Activated naive CD4-positive, alpha-beta T cell treated with anti-CD3 and anti-CD28 coated beads for 36 hours (primary cell): ENCODE data around the gene CGN. TPM values are rescaled to one million over a fixed set of nuclear protein-coding genes. Genes with fewer than 3 reads are reported as not detected.

Experiments
- CTCF ChIA-PET: fragments of 350-600 bp; sonication (Branson Sonifier 250); formaldehyde crosslinking; loops from one replicate; lab custom pipeline; 2021; ENCODE audit warnings: antibody characterized with exemption; lab: Charles Lee
- DNase-seq: peaks from one replicate; pipeline ENCODE4 v3.0.0-alpha.2; 2020
- H3K27ac Mint-ChIP-seq: one replicate; pipeline ENCODE4 v1.8.0; 2021; ENCODE audit warnings: mild to moderate bottlenecking, mixed read lengths
- H3K27me3 Mint-ChIP-seq: one replicate; pipeline ENCODE4 v1.8.0; 2021; ENCODE audit warnings: low read depth, mixed read lengths
- H3K36me3 Mint-ChIP-seq: one replicate; pipeline ENCODE4 v1.8.0; 2021; ENCODE audit warnings: low read depth, mixed read lengths
- H3K4me1 Mint-ChIP-seq: one replicate; pipeline ENCODE4 v1.8.0; 2021; ENCODE audit warnings: low read depth, mixed read lengths
- H3K4me3 Mint-ChIP-seq: one replicate; pipeline ENCODE4 v1.8.0; 2021; ENCODE audit warnings: mild to moderate bottlenecking, moderate library complexity, mixed read lengths
- H3K9me3 Mint-ChIP-seq: one replicate; pipeline ENCODE4 v1.8.0; 2021; ENCODE audit warnings: mixed read lengths
- intact Hi-C: fragments of 100-400 bp; cut with micrococcal nuclease; formaldehyde crosslinking; loops from one replicate; pipeline ENCODE4 v1.15.1; 2023
- total RNA-seq, 2 experiments: library from RNA; stranded (reverse); gene quantifications; one replicate each; pipeline ENCODE4 v1.2.3, GENCODE V29; 2021

CGN gene
- total RNA-seq, 2 experiments from 2014 or later: 0.62 to 1.5 TPM

DNA sequence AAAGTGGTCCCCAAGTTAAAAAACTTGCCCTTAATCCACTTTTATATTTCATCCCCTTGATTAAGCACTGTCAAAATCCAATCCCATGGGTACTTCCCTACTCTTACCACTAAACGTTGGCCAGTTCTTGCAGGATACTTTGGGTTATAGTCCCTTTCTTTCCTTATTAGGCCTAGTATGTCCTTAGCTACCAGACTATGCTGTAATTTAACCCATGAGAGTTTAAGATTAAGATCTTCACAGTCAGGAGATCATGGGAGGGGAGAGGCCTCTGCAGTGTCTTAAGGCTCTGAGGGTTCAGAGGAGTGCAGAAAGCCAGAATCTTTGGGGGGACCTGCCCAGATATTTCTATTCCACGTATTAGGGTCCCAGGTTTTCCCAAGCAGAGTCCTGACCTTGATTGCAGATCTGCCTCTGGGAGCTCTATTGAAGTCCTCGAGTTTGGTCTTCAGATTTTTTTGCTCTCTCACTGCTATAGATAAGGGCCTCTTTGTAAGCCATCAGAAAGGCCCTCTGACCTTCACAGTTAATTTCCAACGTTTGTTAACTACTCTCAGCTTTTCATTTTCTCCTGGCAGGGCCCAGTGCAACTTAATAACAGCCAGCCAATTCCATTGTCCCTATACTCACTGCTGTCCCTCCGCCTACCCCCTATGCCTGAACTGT lies 9.0 kb upstream of the CGN start:
- no peak overlapping the region for H3K27ac Mint-ChIP-seq
- DNase-seq: no peak
- intact Hi-C loops: no loop called here

GRCh38 chr1:151502859-151503780 lies 8.1 kb upstream of the CGN start:
- H3K36me3 Mint-ChIP-seq: no peaks in the 10 kb centered on the region
- no peak overlapping the region for H3K27ac Mint-ChIP-seq
- DNase-seq: no peak
- no peaks in the 10 kb centered on the region for H3K27me3 Mint-ChIP-seq
- H3K9me3 Mint-ChIP-seq: no peaks in the 10 kb centered on the region
- intact Hi-C loops: no loop called here
- CTCF ChIA-PET: interaction anchor here (0.6 to 1.0 kb wide), 2 partner anchors 10 to 91 kb away, joined by 3 read pairs; no protein-coding TSS in a partner anchor
- H3K4me1 Mint-ChIP-seq: no peaks in the 10 kb centered on the region
- H3K4me3 Mint-ChIP-seq: no peak overlapping the region

More for the DNA sequence above, 9.0 kb upstream of the CGN start:
- Mint-ChIP-seq H3K27me3 (no peaks in the 10 kb centered on the region), H3K36me3 (no peaks in the 10 kb centered on the region), H3K4me1 (no peaks in the 10 kb centered on the region), H3K4me3 (no peak overlapping the region), H3K9me3 (no peaks in the 10 kb centered on the region)
- CTCF ChIA-PET: no interaction called here

- H3K36me3 Mint-ChIP-seq: no peaks in the 10 kb centered on the region
- intact Hi-C loops: no loop called here
- CTCF ChIA-PET: interaction anchor here (0.6 to 1.8 kb wide), 2 partner anchors 10 to 29 kb away, joined by 4 to 5 read pairs; no protein-coding TSS in a partner anchor
- no peak overlapping the region for H3K4me3 Mint-ChIP-seq
- H3K27me3 Mint-ChIP-seq: no peaks in the 10 kb centered on the region
- no peaks in the 10 kb centered on the region for H3K4me1 Mint-ChIP-seq
- H3K9me3 Mint-ChIP-seq: no peaks in the 10 kb centered on the region
- no peak overlapping the region for H3K27ac Mint-ChIP-seq
- DNase-seq: no peak
Measured at GRCh38 chr1:151504252-151504651, 6.9 kb upstream of the CGN start.

GRCh38 chr1:151504759-151505158 lies 6.4 kb upstream of the CGN start:
- H3K4me3 Mint-ChIP-seq: no peak overlapping the region
- H3K9me3 Mint-ChIP-seq: no peaks in the 10 kb centered on the region
- no peaks in the 10 kb centered on the region for H3K4me1 Mint-ChIP-seq
- DNase-seq: no peak
- H3K27me3 Mint-ChIP-seq: no peaks in the 10 kb centered on the region
- no peaks in the 10 kb centered on the region for H3K36me3 Mint-ChIP-seq
- CTCF ChIA-PET: interaction anchor here (0.6 to 1.8 kb wide), 3 partner anchors 9 to 40 kb away, joined by 3 to 5 read pairs (median 4); no protein-coding TSS in a partner anchor
- intact Hi-C loops: no loop called here
- no peak overlapping the region for H3K27ac Mint-ChIP-seq

DNA sequence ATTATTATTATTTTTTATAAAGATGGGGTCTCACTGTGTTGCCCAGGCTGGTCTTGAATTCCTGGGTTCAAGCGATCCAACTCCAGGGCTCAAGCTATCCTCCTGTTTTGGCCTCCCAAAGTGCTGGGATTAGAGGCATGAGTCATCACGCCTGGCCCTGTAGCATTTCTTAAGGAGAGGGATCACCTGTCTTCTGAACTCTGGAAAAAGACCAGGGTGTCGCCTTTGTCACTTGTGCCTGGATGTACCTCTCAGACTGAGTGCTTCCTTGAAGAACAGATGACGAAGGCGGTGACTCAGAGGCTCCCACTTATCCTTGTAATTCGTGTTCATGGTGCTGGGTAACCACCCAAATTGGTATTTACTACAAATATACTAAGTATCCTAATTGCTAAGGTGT lies 2.4 kb upstream of the CGN start:
- intact Hi-C loops: no loop called here
- Mint-ChIP-seq H3K36me3 (no peaks in the 10 kb centered on the region), H3K4me3 (no peak overlapping the region), H3K4me1 (peaks cover 24% of the 10 kb centered on the region), H3K9me3 (no peaks in the 10 kb centered on the region), H3K27me3 (no peaks in the 10 kb centered on the region), H3K27ac (no peak overlapping the region)
- CTCF ChIA-PET: no interaction called here
- no peak for DNase-seq

DNA sequence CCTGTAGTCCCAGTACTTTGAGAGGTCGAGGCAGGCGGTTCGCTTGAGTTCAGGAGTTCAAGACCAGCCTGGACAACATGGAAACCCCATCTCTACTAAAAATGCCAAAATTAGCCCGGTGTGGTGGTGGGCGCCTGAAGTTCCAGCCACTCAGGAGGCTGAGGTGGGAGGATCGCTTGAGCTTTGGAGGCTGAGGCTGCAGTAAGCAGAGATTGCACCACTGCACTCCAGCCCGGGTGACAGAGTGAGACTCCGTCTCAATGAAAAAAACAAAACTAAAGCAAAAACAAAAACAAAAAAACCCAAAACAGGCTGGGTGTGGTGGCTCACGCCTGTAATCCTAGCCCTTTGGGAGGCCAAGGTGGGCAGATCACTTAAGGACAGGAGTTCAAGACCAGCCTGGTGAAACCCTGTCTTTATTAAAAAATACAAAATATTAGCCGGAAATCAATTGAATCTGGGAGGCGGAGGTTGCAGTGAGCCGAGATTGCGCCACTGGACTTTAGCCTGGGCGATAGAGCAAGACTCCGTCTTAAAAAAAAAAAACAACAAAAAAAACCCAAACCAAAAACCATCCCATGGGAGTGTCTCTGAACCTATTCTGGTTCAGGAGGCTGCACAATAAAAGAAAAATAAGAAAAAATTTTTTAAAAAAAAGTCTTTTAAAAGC lies 1.7 kb upstream of the CGN start:
- H3K36me3 Mint-ChIP-seq: no peaks in the 10 kb centered on the region
- intact Hi-C loops: loop anchor here (2.0 to 5.0 kb wide), 3 partner anchors 31 to 227 kb away; partner anchors contain the start of genes POGZ, TUFT1 and ZNF687
- no peak overlapping the region for H3K4me3 Mint-ChIP-seq
- peaks cover 25% of the 10 kb centered on the region for H3K4me1 Mint-ChIP-seq
- H3K27me3 Mint-ChIP-seq: no peaks in the 10 kb centered on the region
- no peaks in the 10 kb centered on the region for H3K9me3 Mint-ChIP-seq
- H3K27ac Mint-ChIP-seq: no peak overlapping the region
- CTCF ChIA-PET: interaction anchor here (2.2 kb wide), 1 partner anchor 26 kb away, joined by 8 read pairs; no protein-coding TSS in a partner anchor
- DNase-seq: no peak

DNA sequence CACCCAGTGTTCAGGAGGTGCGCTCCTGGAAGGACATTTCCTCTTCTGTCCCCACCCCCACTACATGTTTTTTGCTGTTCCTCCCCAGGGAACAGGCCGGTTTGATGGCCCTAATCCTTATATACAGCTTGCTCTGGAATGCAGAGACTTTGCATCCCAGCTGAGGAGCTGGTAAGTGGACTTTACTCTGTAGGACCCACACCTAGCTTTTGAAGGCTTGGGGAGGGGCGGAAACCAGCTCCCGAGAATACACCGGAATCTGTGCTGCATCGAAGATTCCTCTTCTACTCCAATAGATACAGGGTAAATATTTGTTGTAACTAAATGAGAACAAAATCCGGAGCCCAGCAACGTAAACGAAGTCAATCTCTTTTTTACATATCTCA lies 1.2 kb upstream of the CGN start:
- Mint-ChIP-seq H3K27me3 (no peaks in the 10 kb centered on the region), H3K36me3 (no peaks in the 10 kb centered on the region), H3K4me1 (peaks cover 25% of the 10 kb centered on the region), H3K27ac (no peak overlapping the region), H3K9me3 (no peaks in the 10 kb centered on the region), H3K4me3 (peak overlapping the region; percentile 80)
- no peak for DNase-seq
- intact Hi-C loops: loop anchor here (2.0 to 5.0 kb wide), 3 partner anchors 31 to 228 kb away; partner anchors contain the start of genes POGZ, TUFT1 and ZNF687
- CTCF ChIA-PET: interaction anchor here (1.3 to 2.2 kb wide), 3 partner anchors 11 to 84 kb away, joined by 5 to 8 read pairs (median 8); no protein-coding TSS in a partner anchor

DNA sequence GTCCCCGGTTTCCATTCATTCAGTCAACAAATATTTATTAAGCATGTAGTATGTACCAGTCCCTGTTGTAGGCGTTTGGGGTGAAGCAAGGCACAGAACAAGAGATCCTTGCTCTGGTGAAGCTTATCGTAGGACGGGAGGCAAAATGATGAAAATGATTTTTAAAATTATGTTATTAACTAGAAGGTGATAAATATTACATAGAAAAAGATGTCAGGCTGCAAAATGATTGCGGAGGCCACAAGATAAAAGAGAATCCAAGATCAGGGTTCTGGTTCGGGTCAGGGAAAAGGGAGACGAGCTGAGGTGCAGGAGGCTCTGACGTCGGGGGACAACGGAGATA lies 602 bp upstream of the CGN start:
- Mint-ChIP-seq H3K9me3 (no peaks in the 10 kb centered on the region), H3K4me1 (peaks cover 25% of the 10 kb centered on the region), H3K27ac (no peak overlapping the region), H3K27me3 (no peaks in the 10 kb centered on the region), H3K36me3 (no peaks in the 10 kb centered on the region), H3K4me3 (peak overlapping the region; percentile 80)
- no peak for DNase-seq
- CTCF ChIA-PET: interaction anchor here (0.6 to 2.2 kb wide), 4 partner anchors 10 to 83 kb away, joined by 4 to 8 read pairs (median 6); no protein-coding TSS in a partner anchor
- intact Hi-C loops: loop anchor here (2.0 to 5.0 kb wide), 3 partner anchors 30 to 228 kb away; partner anchors contain the start of genes POGZ, TUFT1 and ZNF687

GRCh38 chr1:151511636-151512215 lies 539 bp downstream of the CGN start:
- no peak overlapping the region for H3K27ac Mint-ChIP-seq
- peak; percentile 42 for DNase-seq
- H3K4me3 Mint-ChIP-seq: peak overlapping the region; percentile 80
- CTCF ChIA-PET: interaction anchor here (1.2 to 2.2 kb wide), 3 partner anchors 9 to 223 kb away, joined by 3 to 8 read pairs (median 8); no protein-coding TSS in a partner anchor
- H3K9me3 Mint-ChIP-seq: no peaks in the 10 kb centered on the region
- H3K27me3 Mint-ChIP-seq: no peaks in the 10 kb centered on the region
- no peaks in the 10 kb centered on the region for H3K36me3 Mint-ChIP-seq
- intact Hi-C loops: loop anchor here (2.0 to 5.0 kb wide), 3 partner anchors 29 to 229 kb away; partner anchors contain the start of genes POGZ, TUFT1 and ZNF687
- peaks cover 25% of the 10 kb centered on the region for H3K4me1 Mint-ChIP-seq

- H3K4me1 Mint-ChIP-seq: peaks cover 25% of the 10 kb centered on the region
- H3K9me3 Mint-ChIP-seq: no peaks in the 10 kb centered on the region
- H3K36me3 Mint-ChIP-seq: no peaks in the 10 kb centered on the region
- no peak for DNase-seq
- no peaks in the 10 kb centered on the region for H3K27me3 Mint-ChIP-seq
- peak overlapping the region; percentile 24 for H3K4me3 Mint-ChIP-seq
- intact Hi-C loops: loop anchor here (5.0 kb wide), 1 partner anchor 230 kb away; the partner anchor contains the start of gene ZNF687
- no peak overlapping the region for H3K27ac Mint-ChIP-seq
- CTCF ChIA-PET: interaction anchor here (1.2 kb wide), 1 partner anchor 222 kb away, joined by 3 read pairs; no protein-coding TSS in a partner anchor
Measured at GRCh38 chr1:151512326-151512725, 1.1 kb downstream of the CGN start.

- intact Hi-C loops: loop anchor here (5.0 kb wide), 1 partner anchor 231 kb away; the partner anchor contains the start of gene ZNF687
- Mint-ChIP-seq H3K27me3 (no peaks in the 10 kb centered on the region), H3K27ac (no peak overlapping the region), H3K4me3 (no peak overlapping the region), H3K4me1 (peaks cover 25% of the 10 kb centered on the region), H3K9me3 (no peaks in the 10 kb centered on the region), H3K36me3 (no peaks in the 10 kb centered on the region)
- CTCF ChIA-PET: no interaction called here
- no peak for DNase-seq
Measured at GRCh38 chr1:151512801-151513625, 1.8 kb downstream of the CGN start.
